ENCODE results near the gene SH2D7. TPM values are rescaled to one million over a fixed set of nuclear protein-coding genes. Genes with fewer than 3 reads are reported as not detected.

SH2D7 gene
- total RNA-seq, 4 donors from 2014 or later, result not detected

GRCh38 chr15:78108300-78109084 lies 16.1 kb downstream of the SH2D7 start:
- ATAC-seq (ENCODE audit: low FRiP score), result peak; percentile 93
- TF ChIP-seq CTCF (IDR thresholded peaks at IDR 0.05), result peak in 2 of 3 donors; percentile 49 to 85
- peak; percentile 77 for DNase-seq (ENCODE audit: low spot score)

- no peak for TF ChIP-seq CTCF (IDR thresholded peaks at IDR 0.05)
- no peak for ATAC-seq (ENCODE audit: low FRiP score)
- no peak for DNase-seq (ENCODE audit: low spot score)
Observed at GRCh38 chr15:78109156-78109555, 16.8 kb downstream of the SH2D7 start.

- TF ChIP-seq CTCF (IDR thresholded peaks at IDR 0.05), result no peak
- DNase-seq (ENCODE audit: low spot score), result no peak
- no peak for ATAC-seq (ENCODE audit: low FRiP score)
Observed at GRCh38 chr15:78110096-78110495, 17.7 kb downstream of the SH2D7 start.

GRCh38 chr15:78110916-78111475 lies 18.6 kb downstream of the SH2D7 start:
- TF ChIP-seq CTCF (IDR thresholded peaks at IDR 0.05), result no peak
- ATAC-seq (ENCODE audit: low FRiP score), result no peak
- DNase-seq (ENCODE audit: low spot score), result no peak

GRCh38 chr15:78111788-78112187 lies 19.4 kb downstream of the SH2D7 start:
- DNase-seq (ENCODE audit: low spot score), result no peak
- ATAC-seq (ENCODE audit: low FRiP score), result no peak
- TF ChIP-seq CTCF (IDR thresholded peaks at IDR 0.05), result no peak

GRCh38 chr15:78112551-78112950 lies 20.2 kb downstream of the SH2D7 start:
- DNase-seq (ENCODE audit: low spot score) (no peak), ATAC-seq (ENCODE audit: low FRiP score) (no peak)
- no peak for TF ChIP-seq CTCF (IDR thresholded peaks at IDR 0.05)

- no peak for TF ChIP-seq CTCF (IDR thresholded peaks at IDR 0.05)
- no peak for DNase-seq (ENCODE audit: low spot score)
- no peak for ATAC-seq (ENCODE audit: low FRiP score)
Observed at GRCh38 chr15:78120523-78120922, 28.2 kb downstream of the SH2D7 start.
